HEK293 (cell line): Measurements from ENCODE around the gene PPRC1.

Experiments used
- CTCF ChIA-PET: fragments of 350-600 bp; formaldehyde crosslinking; extraction: SDS; loops from one replicate; lab custom pipeline; 2021; ENCODE audit warnings: antibody characterized with exemption; lab: Yijun Ruan, JAX
- POLR2A ChIA-PET: fragments of 300-600 bp; formaldehyde crosslinking; extraction: SDS; loops from one replicate; lab custom pipeline; 2020; ENCODE audit warnings: antibody characterized with exemption, inconsistent platforms; lab: Yijun Ruan, JAX
- H3K27ac ChIP-seq: fragments of 200-500 bp; sonication (Bioruptor generic); 2 replicates; pipeline ENCODE4 v1.5.1; 2014; ENCODE audit warnings: low read depth, low read length, control low read depth, inconsistent platforms; ENCODE audit errors: extremely low read depth
- H3K36me3 ChIP-seq, 2 experiments: fragments of 200-500 bp in 1 of 2; sonication (Bioruptor generic) in 1 of 2; 1 replicate in 1 of 2; 2 replicates in 1 of 2; pipeline ENCODE4 v1.5.1; 2014 to 2017; ENCODE audit warnings: inconsistent platforms in 2 of 2, low read length in 2 of 2; ENCODE audit not compliant: control insufficient read depth in 2 of 2, insufficient read depth in 1 of 2
- H3K4me1 ChIP-seq: fragments of 200-500 bp; sonication (Bioruptor generic); 2 replicates; pipeline ENCODE4 v1.5.1; 2014; ENCODE audit warnings: mild to moderate bottlenecking, low read length, inconsistent platforms; ENCODE audit not compliant: control insufficient read depth, insufficient read depth
- H3K4me3 ChIP-seq: 2 replicates; pipeline ENCODE4 v1.5.1; 2011; ENCODE audit warnings: low read depth, mild to moderate bottlenecking, control low read depth, low read length, moderate library complexity
- H3K9me3 ChIP-seq: fragments of 200-500 bp; sonication (Bioruptor generic); 2 replicates; pipeline ENCODE4 v1.5.1; 2014; ENCODE audit warnings: low read depth, low read length, inconsistent platforms; ENCODE audit not compliant: control insufficient read depth, insufficient read depth
- GFI1B ChIP-seq: fragments of 450-650 bp; formaldehyde crosslinking; IDR thresholded peaks from 2 replicates; pipeline ENCODE4 v1.5.1; 2016; ENCODE audit warnings: missing biosample characterization, missing genetic modification characterization
- GLIS1 ChIP-seq: fragments of 450-650 bp; formaldehyde crosslinking; IDR thresholded peaks from 2 replicates; pipeline ENCODE4 v1.5.1; 2016; ENCODE audit warnings: missing biosample characterization, missing genetic modification characterization
- HOXD13 ChIP-seq: sonication (generic); formaldehyde crosslinking; IDR thresholded peaks from 2 replicates; pipeline ENCODE4 v1.8.0; 2022; ENCODE audit warnings: missing genetic modification reagents, borderline replicate concordance
- KLF1 ChIP-seq: fragments of 450-650 bp; formaldehyde crosslinking; IDR thresholded peaks from 2 replicates; pipeline ENCODE4 v1.5.1; 2016; ENCODE audit warnings: missing biosample characterization, missing genetic modification characterization
- KLF16 ChIP-seq: fragments of 450-650 bp; formaldehyde crosslinking; IDR thresholded peaks from 2 replicates; pipeline ENCODE4 v1.5.1; 2017; ENCODE audit warnings: missing biosample characterization, missing genetic modification characterization
- KLF17 ChIP-seq: fragments of 450-650 bp; formaldehyde crosslinking; IDR thresholded peaks from 2 replicates; pipeline ENCODE4 v1.5.1; 2016; ENCODE audit warnings: missing biosample characterization, missing genetic modification characterization
- ZBTB1 ChIP-seq: fragments of 450-650 bp; formaldehyde crosslinking; IDR thresholded peaks from 2 replicates; pipeline ENCODE4 v1.5.1; 2016; ENCODE audit warnings: missing biosample characterization, missing genetic modification characterization
- ZBTB44 ChIP-seq: fragments of 450-650 bp; IDR thresholded peaks from 2 replicates; pipeline ENCODE4 v1.5.1; 2018; ENCODE audit warnings: missing biosample characterization, mild to moderate bottlenecking, missing genetic modification characterization
- ZBTB7A ChIP-seq: fragments of 450-650 bp; formaldehyde crosslinking; IDR thresholded peaks from 2 replicates; pipeline ENCODE4 v1.5.1; 2016; ENCODE audit warnings: low read depth, missing biosample characterization, missing genetic modification characterization
- ZNF16 ChIP-seq: fragments of 450-650 bp; formaldehyde crosslinking; IDR thresholded peaks from 2 replicates; pipeline ENCODE4 v1.5.1; 2016; ENCODE audit warnings: low read depth, missing biosample characterization, missing genetic modification characterization
- ZNF2 ChIP-seq: fragments of 450-650 bp; formaldehyde crosslinking; IDR thresholded peaks from 2 replicates; pipeline ENCODE4 v1.5.1; 2016; ENCODE audit warnings: missing biosample characterization, missing genetic modification characterization
- ZNF335 ChIP-seq: fragments of 450-650 bp; formaldehyde crosslinking; conservative IDR thresholded peaks from 2 replicates; pipeline ENCODE4 v1.5.1; 2016; ENCODE audit warnings: missing biosample characterization, missing genetic modification characterization
- ZNF394 ChIP-seq: fragments of 450-650 bp; formaldehyde crosslinking; IDR thresholded peaks from 2 replicates; pipeline ENCODE4 v1.5.1; 2016; ENCODE audit warnings: missing biosample characterization, missing genetic modification characterization, mild to moderate bottlenecking, moderate library complexity, borderline replicate concordance
- ZNF404 ChIP-seq: fragments of 450-650 bp; formaldehyde crosslinking; IDR thresholded peaks from 2 replicates; pipeline ENCODE4 v1.5.1; 2017; ENCODE audit warnings: missing biosample characterization, missing genetic modification characterization
- ZNF518A ChIP-seq: fragments of 450-650 bp; formaldehyde crosslinking; conservative IDR thresholded peaks from 2 replicates; pipeline ENCODE4 v1.5.1; 2016; ENCODE audit warnings: low read depth, missing biosample characterization, missing genetic modification characterization
- ZNF529 ChIP-seq: fragments of 450-650 bp; formaldehyde crosslinking; IDR thresholded peaks from 2 replicates; pipeline ENCODE4 v1.5.1; 2017; ENCODE audit warnings: missing genetic modification characterization, missing biosample characterization; ENCODE audit not compliant: insufficient replicate concordance
- ZNF558 ChIP-seq: fragments of 450-650 bp; formaldehyde crosslinking; IDR thresholded peaks from 2 replicates; pipeline ENCODE4 v1.5.1; 2016; ENCODE audit warnings: missing biosample characterization, missing genetic modification characterization
- ZNF585B ChIP-seq: fragments of 450-650 bp; formaldehyde crosslinking; IDR thresholded peaks from 2 replicates; pipeline ENCODE4 v1.5.1; 2016; ENCODE audit warnings: missing biosample characterization, missing genetic modification characterization
- ZNF623 ChIP-seq: fragments of 450-650 bp; formaldehyde crosslinking; IDR thresholded peaks from 2 replicates; pipeline ENCODE4 v1.5.1; 2016; ENCODE audit warnings: missing biosample characterization, missing genetic modification characterization
- ZSCAN16 ChIP-seq: fragments of 450-650 bp; formaldehyde crosslinking; IDR thresholded peaks from 2 replicates; pipeline ENCODE4 v1.5.1; 2016; ENCODE audit warnings: missing biosample characterization, missing genetic modification characterization
- ZSCAN23 ChIP-seq: fragments of 450-650 bp; formaldehyde crosslinking; IDR thresholded peaks from 2 replicates; pipeline ENCODE4 v1.5.1; 2016; ENCODE audit warnings: missing biosample characterization, missing genetic modification characterization
- ZSCAN30 ChIP-seq: fragments of 450-650 bp; IDR thresholded peaks from 2 replicates; pipeline ENCODE4 v1.5.1; 2018; ENCODE audit warnings: missing biosample characterization, mild to moderate bottlenecking, missing genetic modification characterization, moderate library complexity

Gene PPRC1

GRCh38 chr10:102151774-102152544 lies 19.1 kb downstream of the PPRC1 start, which contains the start of gene NOLC1 (continued):
- TF ChIP-seq GFI1B (tag by site-specific recombination) (no peak), ZBTB7A (tag by site-specific recombination) (peak; percentile 90), ZNF529 (no peak), ZNF558 (tag by site-specific recombination) (peak; percentile 46; the same call in 1 of the 2 replicates), ZNF585B (no peak), KLF1 (tag by site-specific recombination) (peak; percentile 96), ZNF518A (tag by site-specific recombination) (peak; percentile 94), KLF17 (peak; percentile 98), ZBTB44 (tag by site-specific recombination) (peak; percentile 70), GLIS1 (peak; percentile 90), ZSCAN23 (tag by site-specific recombination) (0 out of 2 replicates have a peak, but pooled peaks have one; percentile 9), KLF16 (tag by site-specific recombination) (peak; percentile 97), ZNF394 (tag by site-specific recombination) (peak; percentile 70; the same call in 1 of the 2 replicates), ZNF335 (tag by site-specific recombination) (peak; percentile 89; the same call in 1 of the 2 replicates)

DNA sequence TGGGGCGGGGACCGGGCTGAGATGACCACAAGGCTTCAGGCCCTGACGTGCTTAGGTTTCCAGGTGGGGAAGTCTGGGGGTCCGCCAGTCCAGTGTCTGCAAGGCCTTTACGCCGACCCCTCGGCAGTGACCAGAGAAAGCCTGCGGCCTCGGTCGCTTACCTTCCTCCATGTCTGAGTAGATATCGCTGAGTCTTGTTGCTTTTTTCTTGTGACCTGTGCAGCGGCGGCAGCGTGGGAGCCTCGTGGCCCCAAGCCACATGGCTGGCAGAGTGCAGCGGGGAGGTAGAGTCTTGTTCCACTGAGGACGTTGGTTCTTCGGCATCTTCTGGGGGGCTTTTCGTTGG lies 19.7 kb downstream of the PPRC1 start:
- H3K4me1 ChIP-seq, result peaks cover 2% of the 10 kb centered on the region; the same call in 1 of the 2 replicates
- ChIA-PET CTCF (interaction anchor here (0.7 to 5.0 kb wide), 4 partner anchors 17 to 80 kb away, joined by 4 to 31 read pairs (median 5); no protein-coding TSS in a partner anchor), POLR2A (interaction anchor here (0.6 to 1.6 kb wide), 8 partner anchors 8 to 334 kb away, joined by 3 to 11 read pairs (median 4); partner anchors contain the start of gene PPRC1)
- H3K36me3 ChIP-seq, result peaks cover 45 to 63% of the 10 kb centered on the region in 2 experiments
- no peaks in the 10 kb centered on the region for H3K9me3 ChIP-seq
- H3K4me3 ChIP-seq, result peak overlapping the region; percentile 74
- H3K27ac ChIP-seq, result peak overlapping the region; percentile 72
- peak; percentile 89 for TF ChIP-seq ZNF335 (tag by site-specific recombination)
- TF ChIP-seq ZBTB1 (tag by site-specific recombination), result 0 out of 2 replicates have a peak, but pooled peaks have one; percentile 52
- TF ChIP-seq ZSCAN30, result 0 out of 2 replicates have a peak, but pooled peaks have one; percentile 16
- TF ChIP-seq ZNF404 (tag by site-specific recombination), result no peak
- TF ChIP-seq HOXD13 (CRISPR knock-in tag), result 0 out of 2 replicates have a peak, but pooled peaks have one; percentile 3
- TF ChIP-seq ZSCAN16 (tag by site-specific recombination), result 0 out of 2 replicates have a peak, but pooled peaks have one; percentile 35
- TF ChIP-seq ZNF558 (tag by site-specific recombination), result no peak
- 0 out of 2 replicates have a peak, but pooled peaks have one; percentile 10 for TF ChIP-seq ZNF623 (tag by site-specific recombination)
- TF ChIP-seq ZNF2 (tag by site-specific recombination), result peak; percentile 10; the same call in 1 of the 2 replicates
- TF ChIP-seq ZNF16 (tag by site-specific recombination), result no peak
- TF ChIP-seq, all 188 proteins: peak for 7
